A549 (cell line): Measurements from ENCODE around the gene FOXP1.
"Not testable (repeated sequence)": the region's sequence is repeated elsewhere in the genome, so short reads cannot be mapped to it uniquely, and the experiment has no call there.

Experiments used
- CBX8 ChIP-seq: fragments of 200-600 bp; sonication (generic); IDR thresholded peaks from 2 replicates; pipeline ENCODE4 v1.6.1; 2016
- CTCF ChIP-seq: fragments of >200 bp; sonication (Bioruptor Twin); formaldehyde crosslinking; IDR thresholded peaks from 3 replicates; pipeline ENCODE4 v1.5.1; 2016
- EHMT2 ChIP-seq: fragments of 200-600 bp; sonication (generic); IDR thresholded peaks from 2 replicates; pipeline ENCODE4 v1.6.1; 2016; ENCODE audit warnings: antibody characterized with exemption, low read depth, mild to moderate bottlenecking, moderate library complexity
- EP300 ChIP-seq, 2 experiments: fragments of >200 bp; sonication (Bioruptor Twin); formaldehyde crosslinking; IDR thresholded peaks; 2 replicates in 1 of 2; 3 replicates in 1 of 2; pipeline ENCODE4 v1.6.1; 2016 to 2017
- FOSL2 ChIP-seq, 2 experiments: fragments of 450-650 bp in 1 of 2; fragments of >200 bp in 1 of 2; sonication (Bioruptor Twin) in 1 of 2; formaldehyde crosslinking; IDR thresholded peaks; 2 replicates each; pipeline versions ENCODE4 v1.5.0 to v1.6.1; 2016 to 2020; ENCODE audit warnings: mild to moderate bottlenecking in 1 of 2, moderate library complexity in 1 of 2
- HDAC2 ChIP-seq: fragments of 200-600 bp; sonication (generic); IDR thresholded peaks from 2 replicates; pipeline ENCODE4 v1.6.1; 2016
- JUN ChIP-seq, 2 experiments: fragments of >200 bp; sonication (Bioruptor Twin); formaldehyde crosslinking; IDR thresholded peaks; 2 replicates in 1 of 2; 3 replicates in 1 of 2; pipeline ENCODE4 v1.6.1; 2016 to 2017
- POLR2A ChIP-seq: IDR thresholded peaks from 2 replicates; pipeline ENCODE4 v1.6.1; 2012; ENCODE audit warnings: mild to moderate bottlenecking, low read length
- RAD21 ChIP-seq, 2 experiments: fragments of >200 bp in 1 of 2; sonication (Bioruptor Twin) in 1 of 2; formaldehyde crosslinking in 1 of 2; IDR thresholded peaks in 1 of 2; conservative IDR thresholded peaks in 1 of 2; 2 replicates in 1 of 2; 3 replicates in 1 of 2; pipeline ENCODE4 v1.6.1; 2012 to 2018; ENCODE audit warnings: inconsistent platforms in 1 of 2
- REST ChIP-seq: fragments of 200-600 bp; sonication (generic); IDR thresholded peaks from 2 replicates; pipeline ENCODE4 v1.6.1; 2016; ENCODE audit warnings: antibody characterized with exemption, mild to moderate bottlenecking, moderate library complexity
- TFCP2L1 ChIP-seq: fragments of 250-450 bp; sonication (Bioruptor Pico); IDR thresholded peaks from 2 replicates; pipeline ENCODE4 v1.5.0; 2021; ENCODE audit warnings: mild to moderate bottlenecking
- USF2 ChIP-seq: fragments of 450-650 bp; IDR thresholded peaks from 2 replicates; pipeline ENCODE4 v1.6.1; 2014; ENCODE audit warnings: antibody characterized with exemption

GRCh38 chr3:71435836-71436235 is 147.7 kb downstream of the FOXP1 start:
- not testable (repeated sequence) for TF ChIP-seq CTCF; POLR2A; RAD21 (conservative IDR thresholded peaks at IDR 0.05 in 1 of 2, IDR thresholded peaks at IDR 0.05 in 1 of 2); JUN (IDR thresholded peaks at IDR 0.05); FOSL2 (IDR thresholded peaks at IDR 0.05); FOSL2 (CRISPR knock-in tag; IDR thresholded peaks at IDR 0.05); EHMT2; HDAC2; EP300 (IDR thresholded peaks at IDR 0.05); TFCP2L1 (CRISPR knock-in tag); CBX8; USF2; REST
